Measurements from ENCODE around the gene NF1.
A peak's percentile ranks its signal among the peaks of the same experiment; 100 is the strongest.

The NF1 gene

GRCh38 chr17:31236712-31237111 lies 141.9 kb downstream of the NF1 start:
- Histone ChIP-seq H3K36me3 (replicated peaks; ENCODE audit: insufficient read depth, low read length) (no peaks in the 10 kb centered on the region), H3K4me1 (ENCODE audit: low read length) (no peaks in the 10 kb centered on the region), H3K9ac (ENCODE audit: low read length) (no peak overlapping the region), H3K4me2 (ENCODE audit: low read depth, low read length) (no peak overlapping the region), H4K20me1 (ENCODE audit: insufficient read depth, low read length) (no peaks in the 10 kb centered on the region), H3K27me3 (replicated peaks; ENCODE audit: insufficient read depth, low read length) (no peaks in the 10 kb centered on the region), H3F3A (ENCODE audit: insufficient read depth, low read length) (no peaks in the 10 kb centered on the region), H3K27ac (ENCODE audit: low read length) (no peak overlapping the region), H3K4me3 (ENCODE audit: low read length) (no peak overlapping the region), H3K79me2 (ENCODE audit: low read length) (no peaks in the 10 kb centered on the region), H3K9me2 (replicated peaks; ENCODE audit: insufficient read depth, low read length) (no peaks in the 10 kb centered on the region), H3K9me3 (replicated peaks; ENCODE audit: insufficient read depth, low read length) (no peaks in the 10 kb centered on the region), H2AFZ (ENCODE audit: low read length) (no peak overlapping the region)
- no peak for TF ChIP-seq EZH2phosphoT487 (IDR thresholded peaks at IDR 0.05; ENCODE audit: low read length)
- no peak for TF ChIP-seq CTCF (IDR thresholded peaks at IDR 0.05; ENCODE audit: low read length)
- no peak for TF ChIP-seq EZH2 (optimal IDR thresholded peaks at IDR 0.05; ENCODE audit: low read depth, low read length)
- no peak for DNase-seq

- H3K36me3 ChIP-seq (replicated peaks; ENCODE audit: insufficient read depth, low read length), result no peaks in the 10 kb centered on the region
- no peaks in the 10 kb centered on the region for H3K9me3 ChIP-seq (replicated peaks; ENCODE audit: insufficient read depth, low read length)
- no peak for TF ChIP-seq CTCF (IDR thresholded peaks at IDR 0.05; ENCODE audit: low read length)
- no peak for TF ChIP-seq EZH2phosphoT487 (IDR thresholded peaks at IDR 0.05; ENCODE audit: low read length)
- no peak for TF ChIP-seq EZH2 (optimal IDR thresholded peaks at IDR 0.05; ENCODE audit: low read depth, low read length)
- H3K9ac ChIP-seq (ENCODE audit: low read length), result no peak overlapping the region
- no peaks in the 10 kb centered on the region for H4K20me1 ChIP-seq (ENCODE audit: insufficient read depth, low read length)
- H3K4me1 ChIP-seq (ENCODE audit: low read length), result no peaks in the 10 kb centered on the region
- no peaks in the 10 kb centered on the region for H3K79me2 ChIP-seq (ENCODE audit: low read length)
- H3F3A ChIP-seq (ENCODE audit: insufficient read depth, low read length), result no peaks in the 10 kb centered on the region
- no peaks in the 10 kb centered on the region for H3K9me2 ChIP-seq (replicated peaks; ENCODE audit: insufficient read depth, low read length)
- no peak overlapping the region for H3K4me2 ChIP-seq (ENCODE audit: low read depth, low read length)
- DNase-seq, result no peak
- no peaks in the 10 kb centered on the region for H3K27me3 ChIP-seq (replicated peaks; ENCODE audit: insufficient read depth, low read length)
- H3K4me3 ChIP-seq (ENCODE audit: low read length), result no peak overlapping the region
- no peak overlapping the region for H3K27ac ChIP-seq (ENCODE audit: low read length)
- no peak overlapping the region for H2AFZ ChIP-seq (ENCODE audit: low read length)
Measured at GRCh38 chr17:31241116-31241515, 146.3 kb downstream of the NF1 start.

DNA sequence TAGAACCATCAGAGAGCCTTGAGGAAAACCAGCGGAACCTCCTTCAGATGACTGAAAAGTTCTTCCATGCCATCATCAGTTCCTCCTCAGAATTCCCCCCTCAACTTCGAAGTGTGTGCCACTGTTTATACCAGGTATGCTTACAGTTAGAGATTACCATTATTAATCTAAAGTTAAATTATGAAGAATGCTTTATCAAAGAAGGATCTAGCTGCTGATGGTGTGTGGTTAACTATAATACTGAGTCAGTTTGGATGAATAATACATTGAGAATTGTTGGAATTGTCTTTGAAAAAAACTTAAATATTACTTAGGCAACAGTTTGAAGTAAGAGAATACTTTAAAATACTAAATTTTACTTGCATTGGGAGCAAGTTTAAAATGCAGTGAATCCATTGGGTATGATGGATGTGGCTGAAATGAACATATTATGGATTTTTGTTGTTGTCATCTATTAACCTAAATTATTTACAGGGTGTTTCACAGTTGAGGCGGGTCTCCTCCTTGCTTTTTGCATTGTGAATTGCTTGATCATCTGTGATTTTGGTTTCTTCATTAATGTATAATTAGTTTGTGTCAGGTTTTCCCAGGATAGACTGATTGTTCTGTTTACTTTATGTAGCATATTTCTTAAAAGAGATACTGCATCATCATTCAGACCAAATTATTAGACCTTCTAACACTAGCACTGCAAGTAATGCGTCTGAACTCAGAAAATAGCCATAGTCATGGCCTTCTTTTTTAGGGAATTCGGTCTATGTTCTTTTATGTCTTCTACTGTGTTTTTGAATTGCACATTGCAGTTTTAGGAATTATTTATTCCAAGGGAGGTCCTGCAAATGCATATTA lies 154.4 kb downstream of the NF1 start:
- TF ChIP-seq EZH2phosphoT487 (IDR thresholded peaks at IDR 0.05; ENCODE audit: low read length) (no peak), EZH2 (optimal IDR thresholded peaks at IDR 0.05; ENCODE audit: low read depth, low read length) (no peak), CTCF (IDR thresholded peaks at IDR 0.05; ENCODE audit: low read length) (no peak)
- Histone ChIP-seq H3K9me3 (replicated peaks; ENCODE audit: insufficient read depth, low read length) (no peaks in the 10 kb centered on the region), H3K79me2 (ENCODE audit: low read length) (no peaks in the 10 kb centered on the region), H3K9ac (ENCODE audit: low read length) (no peak overlapping the region), H3K4me2 (ENCODE audit: low read depth, low read length) (peak overlapping the region; percentile 77), H3F3A (ENCODE audit: insufficient read depth, low read length) (peaks cover 22% of the 10 kb centered on the region), H3K9me2 (replicated peaks; ENCODE audit: insufficient read depth, low read length) (no peaks in the 10 kb centered on the region), H3K4me1 (ENCODE audit: low read length) (peaks cover 26% of the 10 kb centered on the region), H4K20me1 (ENCODE audit: insufficient read depth, low read length) (no peaks in the 10 kb centered on the region), H3K27ac (ENCODE audit: low read length) (no peak overlapping the region; the same call in 1 of the 2 replicates), H2AFZ (ENCODE audit: low read length) (no peak overlapping the region), H3K4me3 (ENCODE audit: low read length) (no peak overlapping the region), H3K36me3 (replicated peaks; ENCODE audit: insufficient read depth, low read length) (no peaks in the 10 kb centered on the region), H3K27me3 (replicated peaks; ENCODE audit: insufficient read depth, low read length) (no peaks in the 10 kb centered on the region)
- DNase-seq, result no peak
